ENCODE results near the gene KNSTRN.
A peak's percentile ranks its signal among the peaks of the same experiment; 100 is the strongest.

The KNSTRN gene

DNA sequence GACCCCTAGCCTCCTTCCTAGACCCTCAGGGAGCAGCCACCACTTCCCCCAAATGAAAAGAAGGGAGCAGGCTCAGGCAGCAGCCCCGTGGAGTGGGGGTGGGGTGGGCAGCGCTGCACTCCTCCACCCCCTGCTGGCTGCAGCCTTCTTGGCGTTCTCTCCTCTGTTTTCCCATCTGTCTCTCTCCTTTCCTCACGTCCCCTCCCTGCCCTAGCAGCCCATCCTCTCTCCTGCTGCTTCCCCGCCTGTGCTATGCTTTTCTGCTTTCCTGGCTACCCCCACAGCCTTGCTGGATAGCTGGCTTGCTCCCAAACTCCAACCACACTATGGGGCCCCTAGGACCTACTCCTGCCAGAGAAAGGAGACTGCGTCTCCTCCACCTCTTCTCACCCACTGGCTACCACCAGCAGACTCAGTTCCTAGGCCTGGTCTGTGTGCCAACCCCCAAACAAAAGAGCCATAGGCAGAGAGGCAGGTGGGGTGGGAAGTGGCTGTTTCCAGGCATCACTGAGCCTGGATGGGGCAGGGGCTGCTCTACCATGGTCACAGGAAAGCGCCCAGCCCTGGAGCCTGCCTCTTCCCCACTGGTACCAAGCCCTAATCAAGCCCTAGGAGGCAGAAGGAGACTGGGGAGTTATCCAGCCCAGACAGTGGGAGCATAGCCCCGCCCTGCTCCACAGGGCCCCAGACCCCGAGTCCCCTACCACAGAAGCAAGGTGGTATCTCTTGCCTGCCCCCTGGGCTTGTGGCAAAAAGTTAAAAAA is 27.9 kb upstream of the KNSTRN start:
- Histone ChIP-seq H3K36me3 (ENCODE audit: insufficient read depth, insufficient read length, low read length) (no peaks in the 10 kb centered on the region), H3K4me1 (ENCODE audit: insufficient read depth, insufficient read length) (peaks cover 13% of the 10 kb centered on the region), H3K9me3 (ENCODE audit: insufficient read depth, low read length) (no peaks in the 10 kb centered on the region), H3K27me3 (ENCODE audit: insufficient read depth, insufficient read length) (peaks cover 27% of the 10 kb centered on the region), H3K4me3 (ENCODE audit: insufficient read length, low read depth) (no peak overlapping the region), H3K9ac (ENCODE audit: insufficient read length, low read depth) (no peak overlapping the region)
- DNase-seq (ENCODE audit: low read depth, low spot score), result no peak
- TF ChIP-seq ZNF274 (IDR thresholded peaks at IDR 0.05; ENCODE audit: low read depth, low read length) (no peak), SUZ12 (IDR thresholded peaks at IDR 0.05; ENCODE audit: extremely low read depth, insufficient read depth, insufficient read length) (no peak), YY1 (IDR thresholded peaks at IDR 0.05; ENCODE audit: insufficient read depth, insufficient read length) (no peak)

GRCh38 chr15:40355976-40356585 is 26.4 kb upstream of the KNSTRN start:
- Histone ChIP-seq H3K27me3 (ENCODE audit: insufficient read depth, insufficient read length) (peaks cover 40% of the 10 kb centered on the region), H3K9ac (ENCODE audit: insufficient read length, low read depth) (no peak overlapping the region), H3K9me3 (ENCODE audit: insufficient read depth, low read length) (no peaks in the 10 kb centered on the region), H3K4me3 (ENCODE audit: insufficient read length, low read depth) (no peak overlapping the region), H3K4me1 (ENCODE audit: insufficient read depth, insufficient read length) (peaks cover 13% of the 10 kb centered on the region), H3K36me3 (ENCODE audit: insufficient read depth, insufficient read length, low read length) (no peaks in the 10 kb centered on the region)
- no peak for TF ChIP-seq YY1 (IDR thresholded peaks at IDR 0.05; ENCODE audit: insufficient read depth, insufficient read length)
- no peak for TF ChIP-seq SUZ12 (IDR thresholded peaks at IDR 0.05; ENCODE audit: extremely low read depth, insufficient read depth, insufficient read length)
- no peak for TF ChIP-seq ZNF274 (IDR thresholded peaks at IDR 0.05; ENCODE audit: low read depth, low read length)
- DNase-seq (ENCODE audit: low read depth, low spot score), result no peak

DNA sequence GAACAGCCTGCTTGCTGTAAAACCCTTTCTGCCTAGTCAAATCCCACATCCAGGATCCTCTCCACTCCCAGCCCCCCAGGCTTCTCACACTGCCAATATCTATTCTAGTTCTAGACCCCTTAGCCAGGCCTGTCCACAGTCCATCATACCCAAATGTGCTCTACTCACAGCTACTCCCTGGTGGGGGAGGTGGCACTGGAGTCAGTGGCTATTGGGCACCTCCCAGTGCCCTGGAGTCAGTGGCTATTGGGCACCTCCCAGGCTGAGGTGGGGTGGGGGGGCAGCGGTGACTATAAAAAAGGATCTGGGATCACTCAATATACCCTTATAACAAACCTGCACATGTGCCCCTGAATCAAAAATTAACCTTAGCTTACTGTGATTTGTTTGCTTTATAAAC is 25.3 kb upstream of the KNSTRN start:
- Histone ChIP-seq H3K9ac (ENCODE audit: insufficient read length, low read depth) (no peak overlapping the region), H3K4me1 (ENCODE audit: insufficient read depth, insufficient read length) (peaks cover 13% of the 10 kb centered on the region), H3K27me3 (ENCODE audit: insufficient read depth, insufficient read length) (peaks cover 42% of the 10 kb centered on the region), H3K36me3 (ENCODE audit: insufficient read depth, insufficient read length, low read length) (no peaks in the 10 kb centered on the region), H3K9me3 (ENCODE audit: insufficient read depth, low read length) (no peaks in the 10 kb centered on the region), H3K4me3 (ENCODE audit: insufficient read length, low read depth) (no peak overlapping the region)
- DNase-seq (ENCODE audit: low read depth, low spot score), result no peak
- TF ChIP-seq SUZ12 (IDR thresholded peaks at IDR 0.05; ENCODE audit: extremely low read depth, insufficient read depth, insufficient read length) (no peak), ZNF274 (IDR thresholded peaks at IDR 0.05; ENCODE audit: low read depth, low read length) (no peak), YY1 (IDR thresholded peaks at IDR 0.05; ENCODE audit: insufficient read depth, insufficient read length) (no peak)

DNA sequence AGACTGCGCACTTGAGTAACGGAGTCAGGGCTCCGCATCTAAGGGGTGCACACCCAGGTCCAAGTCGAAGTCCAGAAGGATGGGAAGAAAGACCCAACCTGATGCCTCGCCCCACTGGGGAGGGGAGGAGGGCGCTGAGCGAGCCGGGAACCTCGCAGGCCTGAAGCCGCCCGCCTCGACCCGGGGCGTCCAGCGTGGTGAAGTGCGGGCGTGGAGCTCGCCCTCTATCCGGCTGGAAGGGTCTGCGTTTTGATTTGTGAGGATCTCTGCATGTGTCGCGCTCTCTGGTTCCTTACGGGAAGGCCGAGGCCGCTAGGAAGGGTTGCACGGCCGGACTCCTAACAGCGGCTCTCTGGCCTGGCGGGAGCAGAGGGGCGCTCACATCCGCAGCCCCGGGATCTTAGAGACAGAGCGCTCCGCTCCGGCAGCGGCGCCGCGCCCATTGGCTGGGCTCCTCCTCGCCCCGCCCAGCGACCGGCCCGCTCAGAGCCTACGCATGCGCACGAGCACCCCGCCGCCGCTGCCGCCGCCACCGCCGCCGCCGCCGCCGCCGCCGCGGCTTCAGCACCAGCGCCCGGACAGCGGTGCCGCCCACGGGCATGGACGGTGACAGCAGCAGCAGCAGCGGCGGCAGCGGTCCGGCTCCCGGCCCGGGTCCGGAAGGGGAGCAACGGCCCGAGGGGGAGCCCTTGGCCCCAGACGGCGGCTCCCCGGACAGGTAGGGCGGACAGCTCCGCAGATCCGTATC is 24.6 kb upstream of the KNSTRN start, which contains the start of gene DISP2:
Gene DISP2, plus strand, starts transcription at position 497 of the 748 bp plus-strand sequence. Its CDS starts 103 bp downstream, at position 600.
- H3K9ac ChIP-seq (ENCODE audit: insufficient read length, low read depth), result peak within 1 kb of the TSS; percentile 66
- TF ChIP-seq ZNF274 (IDR thresholded peaks at IDR 0.05; ENCODE audit: low read depth, low read length) (no peak), YY1 (IDR thresholded peaks at IDR 0.05; ENCODE audit: insufficient read depth, insufficient read length) (no peak), SUZ12 (IDR thresholded peaks at IDR 0.05; ENCODE audit: extremely low read depth, insufficient read depth, insufficient read length) (no peak)
- peaks cover 42% of the 10 kb centered on the region for H3K27me3 ChIP-seq (ENCODE audit: insufficient read depth, insufficient read length)
- peak within 1 kb of the TSS; percentile 38 for H3K4me3 ChIP-seq (ENCODE audit: insufficient read length, low read depth)
- H3K4me1 ChIP-seq (ENCODE audit: insufficient read depth, insufficient read length), result peaks cover 13% of the 10 kb centered on the region
- peak; percentile 57 for DNase-seq (ENCODE audit: low read depth, low spot score)
- no peaks in the 10 kb centered on the region for H3K36me3 ChIP-seq (ENCODE audit: insufficient read depth, insufficient read length, low read length)
- no peaks in the 10 kb centered on the region for H3K9me3 ChIP-seq (ENCODE audit: insufficient read depth, low read length)

DNA sequence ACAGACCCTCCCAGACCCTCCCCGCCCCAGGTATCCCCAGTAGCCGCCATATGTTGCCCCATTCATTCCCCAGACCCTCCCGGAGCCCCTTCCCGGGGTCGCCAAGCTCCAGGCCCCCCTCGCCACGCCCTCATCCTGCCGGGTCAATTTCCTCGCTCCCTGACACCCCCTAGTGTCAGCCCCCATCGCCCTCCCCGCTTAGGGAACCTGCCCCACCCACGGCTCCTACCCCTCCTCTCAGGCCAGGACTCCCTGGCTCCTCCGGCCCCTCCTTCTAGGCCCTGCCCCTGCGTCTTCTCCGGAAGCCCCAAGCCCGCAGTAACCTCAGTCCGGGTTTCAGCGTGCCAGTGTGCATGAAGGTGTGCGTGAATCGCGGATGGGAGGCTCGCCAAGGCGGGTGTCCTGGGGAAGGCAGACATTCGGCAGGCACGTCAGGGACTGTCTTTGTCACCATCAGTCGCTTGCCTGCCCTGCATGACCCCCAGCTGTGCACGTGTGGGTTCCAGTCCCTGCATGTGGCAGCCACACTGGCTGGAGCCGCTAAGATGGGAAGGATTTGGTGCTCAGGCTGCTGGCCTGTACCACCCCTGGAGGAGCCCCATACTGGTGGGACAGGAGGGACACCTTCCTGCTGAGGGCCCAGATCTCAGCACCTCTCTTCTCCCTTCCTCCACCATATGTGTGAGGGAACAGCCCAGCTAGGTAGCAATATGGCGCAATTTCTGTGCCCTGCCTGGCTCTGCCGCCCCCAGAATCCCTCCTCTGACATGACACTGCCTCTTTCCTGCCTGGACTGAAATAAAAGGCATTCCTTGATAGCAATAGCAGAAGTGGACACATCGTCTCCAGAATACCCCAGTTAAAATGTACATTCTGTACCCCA is 23.8 kb upstream of the KNSTRN start:
- H3K9me3 ChIP-seq (ENCODE audit: insufficient read depth, low read length), result no peaks in the 10 kb centered on the region
- no peak for DNase-seq (ENCODE audit: low read depth, low spot score)
- H3K27me3 ChIP-seq (ENCODE audit: insufficient read depth, insufficient read length), result peaks cover 42% of the 10 kb centered on the region
- TF ChIP-seq YY1 (IDR thresholded peaks at IDR 0.05; ENCODE audit: insufficient read depth, insufficient read length) (no peak), SUZ12 (IDR thresholded peaks at IDR 0.05; ENCODE audit: extremely low read depth, insufficient read depth, insufficient read length) (no peak), ZNF274 (IDR thresholded peaks at IDR 0.05; ENCODE audit: low read depth, low read length) (no peak)
- peaks cover 10% of the 10 kb centered on the region for H3K4me1 ChIP-seq (ENCODE audit: insufficient read depth, insufficient read length)
- peak overlapping the region; percentile 38 for H3K4me3 ChIP-seq (ENCODE audit: insufficient read length, low read depth)
- H3K9ac ChIP-seq (ENCODE audit: insufficient read length, low read depth), result peak overlapping the region; percentile 59
- no peaks in the 10 kb centered on the region for H3K36me3 ChIP-seq (ENCODE audit: insufficient read depth, insufficient read length, low read length)

DNA sequence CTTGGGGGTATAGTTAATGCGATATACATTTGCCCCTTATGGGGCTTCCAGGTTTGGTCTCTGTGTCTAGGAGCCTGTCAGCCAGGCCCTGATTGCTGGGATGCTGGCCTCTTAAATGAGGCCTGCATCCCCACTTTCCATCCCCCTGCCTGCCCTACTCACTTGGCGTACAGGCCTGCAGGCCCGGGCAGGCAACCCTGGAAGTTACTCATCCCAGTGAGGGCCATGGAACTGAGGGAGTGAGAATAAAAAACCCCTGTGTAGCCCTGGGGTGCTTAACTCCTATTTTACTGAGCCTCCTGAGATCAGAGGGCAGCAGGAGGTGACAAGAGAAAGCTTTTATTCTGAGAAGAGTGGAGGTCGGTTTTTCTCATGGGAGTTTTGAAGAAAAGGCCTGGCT is 22.5 kb upstream of the KNSTRN start:
- TF ChIP-seq ZNF274 (IDR thresholded peaks at IDR 0.05; ENCODE audit: low read depth, low read length), result no peak
- H3K27me3 ChIP-seq (ENCODE audit: insufficient read depth, insufficient read length), result peaks cover 42% of the 10 kb centered on the region
- no peaks in the 10 kb centered on the region for H3K9me3 ChIP-seq (ENCODE audit: insufficient read depth, low read length)
- H3K9ac ChIP-seq (ENCODE audit: insufficient read length, low read depth), result no peak overlapping the region
- H3K4me3 ChIP-seq (ENCODE audit: insufficient read length, low read depth), result no peak overlapping the region
- no peaks in the 10 kb centered on the region for H3K36me3 ChIP-seq (ENCODE audit: insufficient read depth, insufficient read length, low read length)
- no peak for DNase-seq (ENCODE audit: low read depth, low spot score)
- peaks cover 4% of the 10 kb centered on the region for H3K4me1 ChIP-seq (ENCODE audit: insufficient read depth, insufficient read length)

Data from NT2/D1 (cell line).